WTC11 (cell line): ENCODE data around the gene TCTN2. TPM values are rescaled to one million over a fixed set of nuclear protein-coding genes. Genes with fewer than 3 reads are reported as not detected.

Experiments used
- ATAC-seq: fragments of 200-7000 bp; cut with Tn5 transposase; 2 replicates; pipeline ENCODE4 v1.10.0; 2021; ENCODE audit warnings: mild to moderate bottlenecking, moderate library complexity
- CTCF ChIA-PET: fragments of 300-600 bp; sonication (Branson Sonifier 250); formaldehyde crosslinking; loops from one replicate; lab custom pipeline; 2021; ENCODE audit warnings: antibody characterized with exemption; lab: Charles Lee
- POLR2A ChIA-PET: fragments of 350-600 bp; sonication (Branson Sonifier 250); formaldehyde crosslinking; loops from one replicate; lab custom pipeline; 2021; ENCODE audit warnings: antibody characterized with exemption; lab: Charles Lee
- DNase-seq: peaks from one replicate; pipeline ENCODE4 v3.0.0; 2021; ENCODE audit warnings: low spot score
- H3K27ac Mint-ChIP-seq: 2 replicates; pipeline ENCODE4 v1.8.0; 2021; ENCODE audit warnings: mixed read lengths
- H3K27me3 Mint-ChIP-seq: 2 replicates; pipeline ENCODE4 v1.8.0; 2021; ENCODE audit warnings: low read depth, mild to moderate bottlenecking, moderate library complexity, mixed read lengths
- H3K36me3 Mint-ChIP-seq: 2 replicates; pipeline ENCODE4 v1.8.0; 2021; ENCODE audit warnings: mixed read lengths
- H3K4me1 Mint-ChIP-seq: 2 replicates; pipeline ENCODE4 v1.8.0; 2022; ENCODE audit warnings: mixed read lengths
- H3K4me3 Mint-ChIP-seq: 2 replicates; pipeline ENCODE4 v1.8.0; 2021; ENCODE audit warnings: mild to moderate bottlenecking, moderate library complexity, mixed read lengths
- H3K9me3 Mint-ChIP-seq: 2 replicates; pipeline ENCODE4 v1.8.0; 2021; ENCODE audit warnings: mixed read lengths
- CBFB ChIP-seq: sonication (generic); formaldehyde crosslinking; IDR thresholded peaks from 2 replicates; pipeline ENCODE4 v1.8.1; 2022; ENCODE audit warnings: mild to moderate bottlenecking, low read depth, missing genetic modification reagents
- CREM ChIP-seq: sonication (generic); formaldehyde crosslinking; IDR thresholded peaks from 2 replicates; pipeline ENCODE4 v1.8.1; 2022; ENCODE audit warnings: mild to moderate bottlenecking, missing genetic modification reagents, moderate library complexity
- EMX1 ChIP-seq: fragments of 250-450 bp; sonication (Bioruptor Pico); IDR thresholded peaks from 2 replicates; pipeline ENCODE4 v1.8.0; 2021; ENCODE audit warnings: mild to moderate bottlenecking
- GRHL2 ChIP-seq: fragments of 250-450 bp; sonication (Bioruptor Pico); IDR thresholded peaks from 2 replicates; pipeline ENCODE4 v1.8.0; 2022; ENCODE audit warnings: mild to moderate bottlenecking, moderate library complexity; ENCODE audit not compliant: insufficient replicate concordance, severe bottlenecking
- JAZF1 ChIP-seq: fragments of 250-450 bp; sonication (Bioruptor Pico); IDR thresholded peaks from 2 replicates; pipeline ENCODE4 v1.9.0; 2021; ENCODE audit warnings: moderate library complexity, mild to moderate bottlenecking, inconsistent platforms
- MXD4 ChIP-seq: fragments of 250-450 bp; sonication (Bioruptor Pico); IDR thresholded peaks from 2 replicates; pipeline ENCODE4 v1.8.0; 2021; ENCODE audit warnings: mild to moderate bottlenecking, moderate library complexity, borderline replicate concordance
- NFATC4 ChIP-seq: fragments of 250-450 bp; sonication (Bioruptor Pico); IDR thresholded peaks from 2 replicates; pipeline ENCODE4 v1.9.0; 2021; ENCODE audit warnings: mild to moderate bottlenecking
- NFYB ChIP-seq: sonication (generic); formaldehyde crosslinking; conservative IDR thresholded peaks from 2 replicates; pipeline ENCODE4 v1.8.0; 2022; ENCODE audit warnings: low read depth, missing genetic modification reagents
- NR2C2 ChIP-seq: sonication (generic); formaldehyde crosslinking; IDR thresholded peaks from 2 replicates; pipeline ENCODE4 v1.8.0; 2022; ENCODE audit warnings: mild to moderate bottlenecking, missing genetic modification reagents
- NR3C1 ChIP-seq: sonication (generic); formaldehyde crosslinking; conservative IDR thresholded peaks from 2 replicates; pipeline ENCODE4 v1.8.1; 2023; ENCODE audit warnings: low read depth, mild to moderate bottlenecking, missing genetic modification reagents
- PRRX2 ChIP-seq: fragments of 250-450 bp; sonication (Bioruptor Pico); IDR thresholded peaks from 2 replicates; pipeline ENCODE4 v1.8.0; 2021; ENCODE audit warnings: mild to moderate bottlenecking
- SMAD3 ChIP-seq: sonication (generic); formaldehyde crosslinking; IDR thresholded peaks from 2 replicates; pipeline ENCODE4 v1.8.0; 2022; ENCODE audit warnings: missing genetic modification reagents, mild to moderate bottlenecking, borderline replicate concordance
- SP1 ChIP-seq: sonication (generic); formaldehyde crosslinking; conservative IDR thresholded peaks from 2 replicates; pipeline ENCODE4 v1.8.1; 2022; ENCODE audit warnings: missing genetic modification reagents
- ZBTB21 ChIP-seq: sonication (generic); formaldehyde crosslinking; IDR thresholded peaks from 2 replicates; pipeline ENCODE4 v1.8.1; 2023; ENCODE audit warnings: mild to moderate bottlenecking, missing genetic modification reagents, borderline replicate concordance
- ZNF263 ChIP-seq: sonication (generic); formaldehyde crosslinking; IDR thresholded peaks from 2 replicates; pipeline ENCODE4 v1.8.1; 2022; ENCODE audit warnings: low read depth, mild to moderate bottlenecking, moderate library complexity, missing genetic modification reagents
- total RNA-seq: library from RNA; stranded (reverse); gene quantifications from 3 replicates; pipeline ENCODE4 v1.2.3, GENCODE V29; 2021
- TF ChIP-seq, protein P1 (sequence below): fragments of 250-450 bp; sonication (Bioruptor Pico); IDR thresholded peaks from 2 replicates; pipeline ENCODE4 v1.8.0; 2021; ENCODE audit warnings: mild to moderate bottlenecking
- TF ChIP-seq, protein P2 (sequence below): sonication (generic); formaldehyde crosslinking; IDR thresholded peaks from 2 replicates; pipeline ENCODE4 v1.8.1; 2022; ENCODE audit warnings: missing genetic modification reagents, borderline replicate concordance
- TF ChIP-seq, protein P3 (sequence below): sonication (generic); formaldehyde crosslinking; IDR thresholded peaks from 2 replicates; pipeline ENCODE4 v1.8.0; 2022; ENCODE audit warnings: mild to moderate bottlenecking, missing genetic modification reagents
- TF ChIP-seq, protein P4 (sequence below): sonication (generic); formaldehyde crosslinking; IDR thresholded peaks from 2 replicates; pipeline ENCODE4 v1.8.1; 2022; ENCODE audit warnings: low read depth, mild to moderate bottlenecking, moderate library complexity, missing genetic modification reagents, borderline replicate concordance
- TF ChIP-seq, protein P5 (sequence below): sonication (generic); formaldehyde crosslinking; IDR thresholded peaks from 2 replicates; pipeline ENCODE4 v1.8.1; 2022; ENCODE audit warnings: mild to moderate bottlenecking, moderate library complexity, missing genetic modification reagents
- TF ChIP-seq, protein P6 (sequence below): sonication (generic); formaldehyde crosslinking; conservative IDR thresholded peaks from 2 replicates; pipeline ENCODE4 v1.8.1; 2022; ENCODE audit warnings: mild to moderate bottlenecking, missing genetic modification reagents
- TF ChIP-seq, protein P7 (sequence below): sonication (generic); formaldehyde crosslinking; IDR thresholded peaks from 2 replicates; pipeline ENCODE4 v1.8.0; 2022; ENCODE audit warnings: mild to moderate bottlenecking, missing genetic modification reagents

TCTN2 gene
- total RNA-seq, 1 experiment from 2014 or later = 6.2 TPM

DNA sequence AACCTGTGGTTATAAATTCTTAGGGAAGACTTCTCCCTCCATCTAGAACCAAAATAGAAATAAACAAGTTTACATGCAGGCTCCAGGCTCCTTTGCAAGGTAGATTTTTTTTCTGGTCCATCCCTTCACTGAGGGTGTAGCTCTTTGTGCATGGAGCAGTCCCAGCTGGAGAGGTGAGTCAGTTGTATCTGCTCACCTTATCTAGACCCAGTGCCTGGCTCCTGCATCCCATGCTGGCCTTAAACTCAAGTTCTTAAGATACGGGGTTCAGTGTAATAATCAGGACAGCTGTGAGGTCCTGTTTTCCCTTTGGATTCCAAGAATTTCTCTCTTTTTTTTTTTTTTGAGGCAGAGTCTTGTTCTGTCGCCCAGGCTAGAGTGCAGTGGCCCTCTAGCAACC lies 56.0 kb downstream of the TCTN2 start:
- Mint-ChIP-seq H3K27ac (no peak overlapping the region), H3K27me3 (no peaks in the 10 kb centered on the region), H3K4me3 (no peak overlapping the region), H3K9me3 (no peaks in the 10 kb centered on the region), H3K36me3 (peaks cover 63% of the 10 kb centered on the region), H3K4me1 (no peaks in the 10 kb centered on the region)
- ATAC-seq (no peak), DNase-seq (no peak)
- TF ChIP-seq, protein P1, sequence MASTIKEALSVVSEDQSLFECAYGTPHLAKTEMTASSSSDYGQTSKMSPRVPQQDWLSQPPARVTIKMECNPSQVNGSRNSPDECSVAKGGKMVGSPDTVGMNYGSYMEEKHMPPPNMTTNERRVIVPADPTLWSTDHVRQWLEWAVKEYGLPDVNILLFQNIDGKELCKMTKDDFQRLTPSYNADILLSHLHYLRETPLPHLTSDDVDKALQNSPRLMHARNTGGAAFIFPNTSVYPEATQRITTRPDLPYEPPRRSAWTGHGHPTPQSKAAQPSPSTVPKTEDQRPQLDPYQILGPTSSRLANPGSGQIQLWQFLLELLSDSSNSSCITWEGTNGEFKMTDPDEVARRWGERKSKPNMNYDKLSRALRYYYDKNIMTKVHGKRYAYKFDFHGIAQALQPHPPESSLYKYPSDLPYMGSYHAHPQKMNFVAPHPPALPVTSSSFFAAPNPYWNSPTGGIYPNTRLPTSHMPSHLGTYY (CRISPR knock-in tag) = no peak
- TF ChIP-seq, protein P2, sequence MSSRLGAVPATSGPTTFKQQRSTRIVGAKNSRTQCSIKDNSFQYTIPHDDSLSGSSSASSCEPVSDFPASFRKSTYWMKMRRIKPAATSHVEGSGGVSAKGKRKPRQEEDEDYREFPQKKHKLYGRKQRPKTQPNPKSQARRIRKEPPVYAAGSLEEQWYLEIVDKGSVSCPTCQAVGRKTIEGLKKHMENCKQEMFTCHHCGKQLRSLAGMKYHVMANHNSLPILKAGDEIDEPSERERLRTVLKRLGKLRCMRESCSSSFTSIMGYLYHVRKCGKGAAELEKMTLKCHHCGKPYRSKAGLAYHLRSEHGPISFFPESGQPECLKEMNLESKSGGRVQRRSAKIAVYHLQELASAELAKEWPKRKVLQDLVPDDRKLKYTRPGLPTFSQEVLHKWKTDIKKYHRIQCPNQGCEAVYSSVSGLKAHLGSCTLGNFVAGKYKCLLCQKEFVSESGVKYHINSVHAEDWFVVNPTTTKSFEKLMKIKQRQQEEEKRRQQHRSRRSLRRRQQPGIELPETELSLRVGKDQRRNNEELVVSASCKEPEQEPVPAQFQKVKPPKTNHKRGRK (CRISPR knock-in tag) = no peak
- TF ChIP-seq ZNF263 (no peak), MXD4 (CRISPR knock-in tag) (no peak), EMX1 (CRISPR knock-in tag) (no peak), ZBTB21 (no peak), NR3C1 (no peak), CREM (CRISPR knock-in tag) (no peak), NFATC4 (CRISPR knock-in tag) (no peak), CBFB (CRISPR knock-in tag) (no peak), PRRX2 (CRISPR knock-in tag) (no peak), GRHL2 (no peak), SP1 (CRISPR knock-in tag) (no peak), SMAD3 (no peak), NFYB (CRISPR knock-in tag) (no peak)
- TF ChIP-seq, protein P3, sequence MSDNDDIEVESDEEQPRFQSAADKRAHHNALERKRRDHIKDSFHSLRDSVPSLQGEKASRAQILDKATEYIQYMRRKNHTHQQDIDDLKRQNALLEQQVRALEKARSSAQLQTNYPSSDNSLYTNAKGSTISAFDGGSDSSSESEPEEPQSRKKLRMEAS = no peak
- TF ChIP-seq, protein P4, sequence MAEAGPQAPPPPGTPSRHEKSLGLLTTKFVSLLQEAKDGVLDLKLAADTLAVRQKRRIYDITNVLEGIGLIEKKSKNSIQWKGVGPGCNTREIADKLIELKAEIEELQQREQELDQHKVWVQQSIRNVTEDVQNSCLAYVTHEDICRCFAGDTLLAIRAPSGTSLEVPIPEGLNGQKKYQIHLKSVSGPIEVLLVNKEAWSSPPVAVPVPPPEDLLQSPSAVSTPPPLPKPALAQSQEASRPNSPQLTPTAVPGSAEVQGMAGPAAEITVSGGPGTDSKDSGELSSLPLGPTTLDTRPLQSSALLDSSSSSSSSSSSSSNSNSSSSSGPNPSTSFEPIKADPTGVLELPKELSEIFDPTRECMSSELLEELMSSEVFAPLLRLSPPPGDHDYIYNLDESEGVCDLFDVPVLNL (CRISPR knock-in tag) = no peak
- TF ChIP-seq, protein P5, sequence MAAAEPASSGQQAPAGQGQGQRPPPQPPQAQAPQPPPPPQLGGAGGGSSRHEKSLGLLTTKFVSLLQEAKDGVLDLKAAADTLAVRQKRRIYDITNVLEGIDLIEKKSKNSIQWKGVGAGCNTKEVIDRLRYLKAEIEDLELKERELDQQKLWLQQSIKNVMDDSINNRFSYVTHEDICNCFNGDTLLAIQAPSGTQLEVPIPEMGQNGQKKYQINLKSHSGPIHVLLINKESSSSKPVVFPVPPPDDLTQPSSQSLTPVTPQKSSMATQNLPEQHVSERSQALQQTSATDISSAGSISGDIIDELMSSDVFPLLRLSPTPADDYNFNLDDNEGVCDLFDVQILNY (CRISPR knock-in tag) = no peak
- TF ChIP-seq, protein P6, sequence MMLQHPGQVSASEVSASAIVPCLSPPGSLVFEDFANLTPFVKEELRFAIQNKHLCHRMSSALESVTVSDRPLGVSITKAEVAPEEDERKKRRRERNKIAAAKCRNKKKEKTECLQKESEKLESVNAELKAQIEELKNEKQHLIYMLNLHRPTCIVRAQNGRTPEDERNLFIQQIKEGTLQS = no peak
- ChIA-PET CTCF (no interaction called here), POLR2A (interaction anchor here (0.7 kb wide), 1 partner anchor 29 kb away, joined by 3 read pairs; no protein-coding TSS in a partner anchor)

DNA sequence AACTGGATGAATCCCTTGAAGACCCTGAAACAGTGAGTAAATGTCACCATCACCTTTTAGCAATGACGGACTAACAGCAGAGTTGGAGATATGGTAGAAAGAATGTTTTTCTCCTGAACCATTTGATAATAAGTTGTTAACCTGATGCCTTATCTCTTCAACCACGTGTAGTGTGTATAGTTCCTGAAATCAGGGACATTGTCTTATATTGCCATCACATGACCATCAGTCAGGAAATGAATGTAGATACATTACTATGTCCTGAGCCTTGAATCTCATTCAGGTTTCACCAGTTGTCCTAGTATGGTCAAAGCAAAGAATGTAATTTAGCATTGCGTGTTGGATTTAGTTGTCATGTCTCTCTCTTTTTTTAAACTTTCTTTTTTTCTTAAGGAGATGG lies 57.0 kb downstream of the TCTN2 start:
- TF ChIP-seq, protein P7, sequence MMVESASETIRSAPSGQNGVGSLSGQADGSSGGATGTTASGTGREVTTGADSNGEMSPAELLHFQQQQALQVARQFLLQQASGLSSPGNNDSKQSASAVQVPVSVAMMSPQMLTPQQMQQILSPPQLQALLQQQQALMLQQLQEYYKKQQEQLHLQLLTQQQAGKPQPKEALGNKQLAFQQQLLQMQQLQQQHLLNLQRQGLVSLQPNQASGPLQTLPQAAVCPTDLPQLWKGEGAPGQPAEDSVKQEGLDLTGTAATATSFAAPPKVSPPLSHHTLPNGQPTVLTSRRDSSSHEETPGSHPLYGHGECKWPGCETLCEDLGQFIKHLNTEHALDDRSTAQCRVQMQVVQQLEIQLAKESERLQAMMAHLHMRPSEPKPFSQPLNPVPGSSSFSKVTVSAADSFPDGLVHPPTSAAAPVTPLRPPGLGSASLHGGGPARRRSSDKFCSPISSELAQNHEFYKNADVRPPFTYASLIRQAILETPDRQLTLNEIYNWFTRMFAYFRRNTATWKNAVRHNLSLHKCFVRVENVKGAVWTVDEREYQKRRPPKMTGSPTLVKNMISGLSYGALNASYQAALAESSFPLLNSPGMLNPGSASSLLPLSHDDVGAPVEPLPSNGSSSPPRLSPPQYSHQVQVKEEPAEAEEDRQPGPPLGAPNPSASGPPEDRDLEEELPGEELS = no peak
- no peak for TF ChIP-seq NR2C2 (CRISPR knock-in tag)
- no peak for TF ChIP-seq JAZF1 (CRISPR knock-in tag)
- TF ChIP-seq, all 79 proteins: peak for 0
- H3K4me1 Mint-ChIP-seq = no peaks in the 10 kb centered on the region
- no peaks in the 10 kb centered on the region for H3K27me3 Mint-ChIP-seq
- POLR2A ChIA-PET = interaction anchor here (0.7 kb wide), 1 partner anchor 28 kb away, joined by 3 read pairs; no protein-coding TSS in a partner anchor
- ATAC-seq = no peak
- CTCF ChIA-PET = no interaction called here
- H3K9me3 Mint-ChIP-seq = no peaks in the 10 kb centered on the region
- H3K4me3 Mint-ChIP-seq = no peak overlapping the region
- H3K27ac Mint-ChIP-seq = no peak overlapping the region
- H3K36me3 Mint-ChIP-seq = peaks cover 70% of the 10 kb centered on the region
- DNase-seq = no peak
